Measurements from ENCODE around the gene SLC6A6. TPM values are rescaled to one million over a fixed set of nuclear protein-coding genes. Genes with fewer than 3 reads are reported as not detected.

SLC6A6 gene
- total and polyA plus RNA-seq, 8 donors = 14.0 to 134 (median 20.8) TPM

DNA sequence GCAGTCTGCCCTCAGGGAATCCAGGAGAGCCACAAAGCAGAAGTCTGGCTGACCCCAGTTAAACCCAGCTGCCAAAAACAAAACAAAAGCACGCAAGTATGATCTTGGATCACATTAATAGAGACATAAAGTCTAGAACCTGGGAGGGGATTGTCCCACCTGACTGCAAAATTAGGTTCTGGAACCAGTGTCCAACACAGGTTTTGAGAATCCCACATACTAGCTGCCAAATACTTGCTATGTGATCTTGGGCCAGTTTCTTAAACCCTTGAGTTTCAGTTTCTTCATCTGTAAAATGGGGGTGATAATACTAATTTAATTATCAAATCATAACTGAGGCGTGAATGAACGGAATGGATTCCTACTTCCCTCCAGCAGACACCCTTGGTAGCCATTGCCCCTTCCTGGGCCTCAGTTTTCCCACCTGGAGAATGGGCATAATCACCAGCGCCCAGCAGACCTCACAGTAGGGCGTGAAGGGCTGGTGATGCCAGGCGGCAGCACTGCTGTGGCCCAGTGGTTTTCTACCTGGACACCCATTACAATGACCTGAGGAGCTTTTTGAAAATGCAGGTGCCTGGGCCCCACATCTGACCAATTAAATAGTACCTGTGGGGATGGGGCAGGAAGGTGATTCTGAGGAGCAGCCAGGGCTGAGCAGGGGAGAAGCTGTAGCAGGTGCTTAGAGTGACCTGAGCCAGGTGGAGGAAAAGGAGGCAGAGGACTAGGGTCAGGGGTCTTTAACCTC, 105.5 kb downstream of the SLC6A6 start:
- no peak for DNase-seq
- H3K27me3 ChIP-seq = no peaks in the 10 kb centered on the region
- peaks cover 0 to 3% of the 10 kb centered on the region in 2 donors for H3K9me3 ChIP-seq
- H3K36me3 ChIP-seq = no peaks in the 10 kb centered on the region
- no peak overlapping the region for H3K27ac ChIP-seq
- no peak for ATAC-seq
- no peaks in the 10 kb centered on the region for H3K4me1 ChIP-seq
- intact Hi-C loops (cut with DNase I) = no loop called here
- no peak overlapping the region for H3K4me3 ChIP-seq
- TF ChIP-seq, protein P1, sequence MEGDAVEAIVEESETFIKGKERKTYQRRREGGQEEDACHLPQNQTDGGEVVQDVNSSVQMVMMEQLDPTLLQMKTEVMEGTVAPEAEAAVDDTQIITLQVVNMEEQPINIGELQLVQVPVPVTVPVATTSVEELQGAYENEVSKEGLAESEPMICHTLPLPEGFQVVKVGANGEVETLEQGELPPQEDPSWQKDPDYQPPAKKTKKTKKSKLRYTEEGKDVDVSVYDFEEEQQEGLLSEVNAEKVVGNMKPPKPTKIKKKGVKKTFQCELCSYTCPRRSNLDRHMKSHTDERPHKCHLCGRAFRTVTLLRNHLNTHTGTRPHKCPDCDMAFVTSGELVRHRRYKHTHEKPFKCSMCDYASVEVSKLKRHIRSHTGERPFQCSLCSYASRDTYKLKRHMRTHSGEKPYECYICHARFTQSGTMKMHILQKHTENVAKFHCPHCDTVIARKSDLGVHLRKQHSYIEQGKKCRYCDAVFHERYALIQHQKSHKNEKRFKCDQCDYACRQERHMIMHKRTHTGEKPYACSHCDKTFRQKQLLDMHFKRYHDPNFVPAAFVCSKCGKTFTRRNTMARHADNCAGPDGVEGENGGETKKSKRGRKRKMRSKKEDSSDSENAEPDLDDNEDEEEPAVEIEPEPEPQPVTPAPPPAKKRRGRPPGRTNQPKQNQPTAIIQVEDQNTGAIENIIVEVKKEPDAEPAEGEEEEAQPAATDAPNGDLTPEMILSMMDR (IDR thresholded peaks at IDR 0.05) = no peak

DNA sequence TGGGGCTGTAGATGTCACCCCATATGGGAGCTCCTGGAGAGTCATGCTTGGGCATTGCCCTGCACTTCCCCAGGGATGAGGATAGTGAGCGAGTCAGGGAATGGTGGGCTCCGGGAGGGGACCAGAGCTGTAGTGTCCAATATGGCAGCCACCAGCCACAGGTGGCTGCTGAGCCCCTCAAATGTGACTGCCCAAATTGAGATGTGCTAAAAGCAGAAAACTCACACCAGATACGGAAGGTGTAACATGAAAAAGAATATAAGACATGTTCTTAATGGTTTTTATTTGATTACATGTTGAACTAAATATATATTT, 106.1 kb downstream of the SLC6A6 start:
- Histone ChIP-seq H3K27me3 (no peaks in the 10 kb centered on the region), H3K4me1 (no peaks in the 10 kb centered on the region), H3K27ac (no peak overlapping the region), H3K36me3 (no peaks in the 10 kb centered on the region), H3K4me3 (no peak overlapping the region), H3K9me3 (no peaks in the 10 kb centered on the region)
- TF ChIP-seq, protein P1 (IDR thresholded peaks at IDR 0.05) = no peak
- intact Hi-C loops (cut with DNase I) = no loop called here
- ATAC-seq (no peak), DNase-seq (no peak)

DNA sequence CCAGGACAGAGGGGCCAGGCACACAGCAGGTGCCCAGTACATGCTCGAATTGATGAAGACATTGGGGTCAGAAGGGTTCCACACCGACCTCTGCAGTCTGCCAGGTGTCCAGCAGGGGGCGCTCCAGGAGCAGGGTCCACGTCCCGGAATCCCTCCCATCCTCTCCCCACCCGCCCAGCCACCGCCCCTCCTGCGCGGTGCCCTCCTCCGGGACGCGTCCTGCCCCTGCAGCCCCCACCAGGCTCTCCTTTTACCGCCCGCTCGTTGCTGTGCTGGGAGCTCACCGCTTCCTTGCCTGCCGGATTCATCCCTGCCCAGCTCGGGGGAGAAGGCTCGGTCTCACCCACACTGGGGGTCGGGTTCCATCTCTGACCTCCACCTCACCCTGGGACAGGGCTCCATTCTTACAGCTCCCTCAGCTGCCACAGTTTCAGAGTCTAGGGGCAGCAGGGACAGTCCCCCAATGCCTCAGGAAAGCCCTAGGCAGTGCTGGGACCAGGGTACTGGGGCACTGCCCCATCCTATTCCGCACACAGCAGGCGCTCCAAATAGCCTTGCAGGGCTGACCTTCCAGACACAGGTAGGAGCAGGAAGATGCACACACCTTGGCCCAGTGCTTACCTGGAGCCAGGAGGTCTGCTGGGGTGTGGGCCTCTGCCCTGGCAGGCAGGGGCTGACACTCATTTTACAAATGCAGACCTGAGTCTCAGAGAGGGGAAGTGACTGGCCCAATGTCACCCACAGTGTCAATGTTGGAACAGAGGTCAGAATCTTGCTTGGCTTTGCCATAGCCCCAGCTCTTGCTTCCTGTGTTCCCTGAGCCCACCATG, 106.8 kb downstream of the SLC6A6 start:
- intact Hi-C loops (cut with DNase I) = no loop called here
- H3K27me3 ChIP-seq = no peaks in the 10 kb centered on the region
- DNase-seq (peak; percentile 28 to 93 (median 50)), ATAC-seq (peak; percentile 86)
- H3K4me3 ChIP-seq = no peak overlapping the region
- H3K36me3 ChIP-seq = no peaks in the 10 kb centered on the region
- H3K4me1 ChIP-seq = no peaks in the 10 kb centered on the region
- no peaks in the 10 kb centered on the region for H3K9me3 ChIP-seq
- H3K27ac ChIP-seq = no peak overlapping the region
- TF ChIP-seq, protein P1 (IDR thresholded peaks at IDR 0.05) = peak; percentile 90 to 94

DNA sequence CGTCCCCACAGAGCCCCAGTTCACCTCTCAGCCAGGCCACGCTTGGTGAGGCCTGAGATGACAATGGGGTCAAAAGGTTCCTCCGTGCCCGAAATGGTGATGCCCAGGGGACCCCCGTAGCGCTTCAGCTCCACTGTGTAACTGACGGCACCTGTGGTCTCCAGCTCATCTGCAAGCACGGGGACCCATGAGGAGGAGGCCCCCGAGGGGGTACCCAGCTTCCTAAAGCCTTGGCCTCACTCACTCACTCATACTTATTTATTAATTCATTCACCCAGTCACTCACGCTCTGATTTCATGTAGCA, 107.3 kb downstream of the SLC6A6 start:
- no peak for DNase-seq
- H3K4me3 ChIP-seq = no peak overlapping the region
- ATAC-seq = no peak
- H3K9me3 ChIP-seq = no peaks in the 10 kb centered on the region
- no peaks in the 10 kb centered on the region for H3K36me3 ChIP-seq
- no peaks in the 10 kb centered on the region for H3K27me3 ChIP-seq
- intact Hi-C loops (cut with DNase I) = no loop called here
- no peaks in the 10 kb centered on the region for H3K4me1 ChIP-seq
- no peak overlapping the region for H3K27ac ChIP-seq
- TF ChIP-seq, protein P1 (IDR thresholded peaks at IDR 0.05) = no peak

DNA sequence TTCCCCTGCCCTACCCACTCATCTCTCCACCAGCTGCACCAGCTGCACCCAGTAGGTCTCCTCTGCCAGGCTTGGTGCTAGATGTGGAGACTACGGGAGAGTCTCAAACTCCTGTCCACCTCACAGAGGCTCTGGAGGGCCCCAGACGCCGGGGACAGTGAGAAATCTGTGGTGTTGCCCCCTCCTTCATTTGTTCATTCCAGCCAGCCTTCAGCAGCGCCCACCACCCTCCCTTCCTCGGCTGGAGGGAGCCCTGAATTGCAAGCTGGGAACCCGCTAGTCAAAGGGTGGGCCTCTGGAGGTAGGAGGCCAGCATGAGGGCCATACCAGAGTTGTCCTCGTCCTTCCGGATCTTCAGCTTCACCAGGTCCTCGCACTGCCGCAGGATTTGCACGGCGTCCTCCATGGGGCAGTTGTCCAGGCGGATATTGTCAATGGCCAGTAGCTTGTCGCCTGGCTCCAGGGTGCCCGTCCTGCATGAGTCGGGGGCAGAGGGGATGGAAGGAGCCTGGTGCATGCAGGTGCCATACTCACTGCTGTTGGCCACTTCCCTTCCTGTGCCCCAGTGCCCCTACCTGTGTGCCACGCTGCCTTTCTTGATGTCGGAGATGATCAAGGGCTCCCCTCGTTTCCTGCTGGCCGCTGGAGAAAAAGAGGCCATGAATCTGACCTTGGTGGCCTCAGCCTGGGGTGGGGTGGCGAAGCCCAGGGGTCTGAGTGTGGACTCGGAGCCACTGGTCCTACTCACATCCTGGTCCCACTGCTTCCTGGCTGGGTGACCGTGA, 108.6 kb downstream of the SLC6A6 start:
- Histone ChIP-seq H3K4me3 (no peak overlapping the region), H3K4me1 (no peaks in the 10 kb centered on the region), H3K27ac (no peak overlapping the region), H3K27me3 (no peaks in the 10 kb centered on the region), H3K9me3 (no peaks in the 10 kb centered on the region), H3K36me3 (no peaks in the 10 kb centered on the region)
- DNase-seq = no peak
- TF ChIP-seq, protein P1 (IDR thresholded peaks at IDR 0.05) = no peak
- intact Hi-C loops (cut with DNase I) = no loop called here
- ATAC-seq = no peak
